Stimulated activated CD8-positive, alpha-beta memory T cell treated with anti-CD3 and anti-CD28 coated beads, Interleukin-4, amount 100 ng/mL, for 24 hours (primary cell): ENCODE data around the gene RAF1.
"Not testable (repeated sequence)": the region's sequence is repeated elsewhere in the genome, so short reads cannot be mapped to it uniquely, and the experiment has no call there.

Experiments
- DNase-seq: peaks from one replicate; pipeline ENCODE4 v3.0.0-alpha.2; 2020; ENCODE audit warnings: low read depth

The RAF1 gene

DNA sequence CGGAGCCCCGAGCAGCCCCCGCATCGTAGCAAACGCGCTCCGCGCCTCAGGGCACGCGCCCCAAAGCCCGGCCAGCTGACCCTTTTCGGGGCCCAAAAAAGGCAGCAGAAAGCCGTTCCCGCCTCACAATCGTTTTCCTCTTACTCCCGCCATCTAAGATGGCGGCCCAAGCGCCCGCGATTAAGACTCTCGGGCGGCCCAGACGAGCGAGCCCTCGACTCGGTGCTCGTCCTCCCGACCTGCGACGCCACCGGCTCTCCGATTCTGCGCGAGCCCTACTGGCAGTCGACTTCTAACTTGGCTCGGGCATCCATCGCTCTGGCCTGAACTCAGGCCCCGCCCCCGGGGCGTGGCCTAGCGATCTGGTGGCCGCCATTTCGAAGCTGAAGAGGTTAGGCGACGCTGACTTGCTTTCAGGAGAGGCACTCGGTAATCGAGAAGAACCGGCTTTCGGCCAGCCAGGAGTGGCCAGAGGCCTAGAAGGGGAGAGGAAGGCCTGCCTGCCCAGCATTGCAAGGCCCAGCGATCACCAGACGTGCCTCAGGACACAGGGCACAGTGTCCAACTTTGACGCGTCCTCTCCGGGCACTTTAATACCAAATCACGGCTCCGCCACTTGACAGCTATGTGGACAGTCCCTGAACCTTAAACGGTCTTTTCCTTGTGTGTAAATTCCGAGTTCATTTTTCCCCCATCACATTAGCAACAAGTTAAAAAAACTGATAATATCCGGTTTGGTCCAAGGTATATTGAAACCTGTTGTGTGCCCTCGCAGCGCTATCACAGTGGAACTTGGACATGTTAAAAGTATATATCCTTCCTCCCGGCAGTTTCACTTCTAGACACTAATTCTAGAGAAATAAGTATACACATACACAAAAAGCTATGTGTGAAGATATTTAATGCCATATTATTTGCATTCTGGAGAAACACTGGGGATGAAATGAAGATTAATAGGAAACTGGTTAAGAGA, at the start of gene RAF1:
RAF1 (minus strand) TSS at position 182 of the 973 bp plus-strand sequence. CDS start 45,396 bp downstream, outside the sequence.
- peak; percentile 95 for DNase-seq

- no peak for DNase-seq
Observed at GRCh38 chr3:12710062-12710461, 46.1 kb upstream of the RAF1 start.

DNA sequence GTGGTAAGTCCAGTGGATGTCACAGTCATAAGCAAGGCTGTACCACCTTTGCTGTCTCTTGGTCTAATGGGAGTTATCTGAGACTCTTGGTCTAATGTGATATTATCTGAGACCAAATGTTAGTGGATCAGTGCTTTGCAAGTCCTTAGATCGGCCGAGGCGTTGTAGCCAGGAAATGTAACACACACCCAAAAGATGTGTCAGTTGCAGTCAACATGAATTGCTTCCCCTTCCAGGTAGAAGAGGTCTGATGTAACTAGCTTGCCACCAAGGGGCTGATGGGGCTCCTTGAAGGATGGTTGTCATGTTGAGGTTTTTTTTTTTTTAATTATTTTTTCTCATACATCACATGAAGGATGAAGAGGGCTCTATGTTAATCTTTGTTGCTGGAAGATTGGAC, 45.4 kb upstream of the RAF1 start:
- no peak for DNase-seq

DNA sequence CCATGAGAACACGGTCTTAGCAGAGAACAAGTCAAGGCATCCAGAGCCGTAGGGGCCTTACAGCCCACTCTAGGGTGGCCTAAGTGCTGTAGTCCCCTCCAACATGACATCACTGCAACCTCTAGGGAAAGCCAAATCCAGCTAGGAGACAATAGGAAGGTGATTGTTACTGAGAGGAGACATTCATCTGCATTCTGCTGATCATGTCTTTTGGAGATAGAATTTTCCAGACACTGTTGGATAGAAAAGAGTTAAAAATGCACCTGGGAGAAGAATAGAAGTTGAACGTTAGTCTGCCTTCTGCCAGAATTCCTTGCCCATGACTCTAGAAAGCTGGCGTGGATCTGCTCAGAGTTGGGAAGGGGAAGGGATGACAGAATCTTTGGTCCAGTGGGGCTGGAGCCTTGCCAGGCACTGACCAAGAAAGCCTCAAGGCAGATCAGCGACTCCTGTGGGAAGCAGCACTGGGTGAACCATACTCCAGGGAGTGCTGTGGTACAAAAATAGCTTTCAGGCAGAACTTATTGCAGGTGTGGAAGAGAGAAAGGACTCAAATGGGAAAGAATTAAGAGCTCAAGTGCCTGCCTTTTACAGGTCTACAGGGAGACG, 44.8 kb upstream of the RAF1 start:
- no peak for DNase-seq

GRCh38 chr3:12707449-12707848, 43.5 kb upstream of the RAF1 start:
- DNase-seq: no peak

DNA sequence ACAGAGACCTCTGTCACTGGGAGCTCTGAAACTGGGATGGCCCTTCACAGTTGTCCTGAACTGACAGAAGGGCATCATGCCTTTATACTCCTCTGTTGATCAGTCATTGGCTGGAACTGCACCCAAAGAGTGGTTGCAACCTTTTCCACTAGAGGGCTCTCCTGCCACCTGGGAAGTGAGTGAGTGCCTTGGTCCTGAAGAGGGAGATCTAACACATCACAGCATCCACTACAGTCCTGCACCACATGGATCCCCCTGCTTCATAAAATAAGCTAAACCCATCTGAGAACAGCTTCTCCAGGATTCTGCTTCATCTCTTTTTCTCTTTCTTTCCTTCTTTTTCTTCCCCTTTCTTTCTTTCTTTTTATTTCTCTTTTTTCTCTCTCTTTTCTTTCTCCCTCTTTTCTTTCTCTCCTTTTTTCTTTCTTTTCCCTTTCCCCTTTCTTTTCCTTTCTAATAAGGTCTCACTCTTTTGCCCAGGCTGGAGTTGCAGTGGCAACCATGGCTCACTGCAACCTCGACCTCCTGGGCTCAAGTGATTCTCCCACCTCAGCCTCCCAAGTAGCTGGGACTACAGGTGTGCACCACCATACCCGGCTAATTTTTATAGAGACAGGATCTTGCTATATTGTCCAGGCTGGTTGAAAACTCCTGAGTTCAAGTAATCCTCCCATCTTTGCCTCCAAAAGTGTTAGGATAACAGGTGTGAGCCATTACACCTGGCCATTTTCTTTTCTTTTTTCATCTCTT, 42.8 kb upstream of the RAF1 start:
- peak; percentile 28 for DNase-seq

- DNase-seq: no peak
Observed at GRCh38 chr3:12705981-12706380, 42.1 kb upstream of the RAF1 start.

- DNase-seq: no peak
Observed at GRCh38 chr3:12705374-12705926, 41.5 kb upstream of the RAF1 start.

GRCh38 chr3:12702501-12702900, 38.6 kb upstream of the RAF1 start:
- DNase-seq: no peak

- DNase-seq: not testable (repeated sequence)
Observed at GRCh38 chr3:12701601-12702000, 37.7 kb upstream of the RAF1 start.

- no peak for DNase-seq
Observed at GRCh38 chr3:12700800-12701199, 36.9 kb upstream of the RAF1 start.

DNA sequence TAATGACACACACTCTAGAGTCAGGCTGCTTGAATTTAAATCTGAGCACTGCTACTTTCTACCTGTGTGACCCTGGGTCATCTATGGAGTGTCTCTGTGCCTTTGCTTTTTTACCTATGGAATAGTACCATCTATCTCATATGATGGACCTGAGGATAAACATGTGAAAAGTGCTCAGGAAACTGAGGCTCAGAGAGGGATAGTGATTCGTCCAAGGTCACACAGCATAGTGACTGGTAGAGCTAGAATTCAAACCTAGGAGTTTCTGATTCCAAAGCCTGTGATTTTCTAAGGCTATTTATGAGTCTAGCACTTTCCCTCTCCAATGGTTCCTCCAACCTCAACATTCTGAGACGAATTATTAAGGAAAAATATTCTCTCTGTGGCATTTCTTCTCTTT, 32.0 kb upstream of the RAF1 start:
- DNase-seq: no peak

- no peak for DNase-seq
Observed at GRCh38 chr3:12695112-12695511, 31.2 kb upstream of the RAF1 start.

DNA sequence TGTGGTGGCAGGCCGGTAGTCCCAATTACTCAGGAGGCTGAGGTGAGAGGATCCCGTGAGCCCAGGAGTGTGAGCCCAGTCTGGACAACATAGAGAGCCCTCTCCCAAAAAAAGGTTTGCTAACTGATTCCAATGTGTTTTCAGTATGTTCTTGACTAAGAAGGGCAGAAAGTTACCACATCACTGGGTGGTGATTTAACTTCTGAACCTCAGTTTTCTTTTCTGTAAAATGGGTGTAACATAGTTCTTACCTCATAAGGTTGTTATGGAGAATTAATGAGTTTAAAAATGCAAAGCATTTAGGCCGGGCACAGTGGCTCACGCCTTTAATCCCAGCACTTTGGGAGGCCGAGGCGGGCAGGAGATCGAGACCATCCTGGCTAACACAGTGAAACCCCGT, 28.5 kb upstream of the RAF1 start:
- DNase-seq: no peak

DNA sequence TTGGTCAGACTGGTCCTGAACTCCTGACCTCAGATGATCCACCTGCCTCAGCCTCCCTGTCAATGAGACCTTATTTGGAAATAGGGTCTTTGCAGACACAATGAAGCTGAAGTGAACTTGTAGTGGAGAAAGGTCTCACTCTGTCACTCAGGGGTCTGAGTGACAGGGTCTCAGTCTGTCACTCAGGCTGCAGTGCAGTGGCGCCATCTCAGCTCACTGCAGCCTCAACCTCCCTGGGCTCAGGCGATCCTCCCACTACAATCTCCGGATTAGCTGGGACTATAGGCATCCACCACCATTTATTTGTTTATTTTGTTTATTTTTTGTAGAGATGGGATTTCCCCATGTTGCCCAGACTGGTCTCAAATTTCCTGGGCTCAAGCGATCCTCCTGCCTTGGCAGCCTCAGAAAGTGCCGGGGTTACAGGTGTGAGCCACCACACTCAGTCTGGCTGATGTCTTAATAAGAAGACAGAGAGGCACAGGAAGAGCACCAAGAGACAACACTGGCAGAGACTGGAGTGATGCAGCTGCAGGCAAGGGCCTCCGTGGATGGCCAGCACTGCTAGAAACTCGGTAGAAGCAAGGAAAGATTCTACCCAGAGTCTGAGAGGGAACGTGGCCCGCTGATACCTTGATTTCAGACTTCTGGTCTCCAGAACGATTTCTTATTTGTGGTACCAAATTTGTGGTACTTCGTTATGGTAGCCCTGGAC, 26.2 kb upstream of the RAF1 start:
- no peak for DNase-seq

- no peak for DNase-seq
Observed at GRCh38 chr3:12687948-12688347, 24.0 kb upstream of the RAF1 start.

DNA sequence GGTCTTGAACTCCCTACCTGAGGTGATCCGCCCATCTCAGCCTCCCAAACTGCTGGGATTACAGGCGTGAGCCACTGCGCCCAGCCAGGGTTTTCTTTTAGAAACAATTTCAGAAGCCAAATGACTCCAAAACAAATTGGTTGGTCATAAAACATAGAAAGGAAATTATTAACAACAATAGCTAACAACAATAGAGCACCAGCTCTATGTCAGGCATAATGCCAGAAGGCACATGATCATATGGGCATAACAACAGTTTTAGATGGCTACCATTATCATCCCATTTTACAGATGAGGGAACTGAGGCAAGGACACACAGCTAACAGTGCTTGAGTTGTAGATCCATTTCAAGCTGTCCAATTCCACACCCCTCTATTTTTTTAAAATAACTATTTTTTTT, 22.2 kb upstream of the RAF1 start:
- DNase-seq: no peak

DNA sequence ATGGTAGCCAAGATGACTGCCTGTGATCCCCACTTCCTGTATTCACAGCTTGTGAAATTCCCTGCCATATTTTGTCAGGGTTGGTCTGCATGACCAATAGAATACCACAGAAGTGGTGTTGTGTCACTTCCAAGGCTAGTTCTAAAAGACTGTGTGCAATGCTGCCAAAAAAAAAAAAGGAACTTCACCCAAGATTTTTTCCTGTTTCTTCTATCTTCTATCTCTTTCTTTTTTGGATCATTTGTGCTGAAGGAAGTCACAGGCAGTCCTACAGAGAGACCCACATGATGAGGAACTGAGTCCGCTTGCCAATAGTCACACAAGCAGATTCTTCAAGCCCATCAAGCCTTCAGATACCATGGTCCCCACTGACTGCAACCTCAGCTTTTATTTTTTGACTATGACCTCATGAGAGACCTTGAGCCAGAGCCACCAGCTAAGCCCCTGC, 18.1 kb upstream of the RAF1 start:
- no peak for DNase-seq

GRCh38 chr3:12681089-12681942, 17.4 kb upstream of the RAF1 start:
- no peak for DNase-seq

GRCh38 chr3:12679468-12679867, 15.6 kb upstream of the RAF1 start:
- no peak for DNase-seq

- no peak for DNase-seq
Observed at GRCh38 chr3:12677616-12678015, 13.7 kb upstream of the RAF1 start.
